Keratinocyte (primary cell): Measurements from ENCODE around the gene POU3F4. TPM values are rescaled to one million over a fixed set of nuclear protein-coding genes. Genes with fewer than 3 reads are reported as not detected.

Experiments used
- DNase-seq: peaks from one replicate; pipeline ENCODE4 v3.0.0-alpha.2; 2011; ENCODE audit warnings: low read depth, missing footprints, low spot score
- FAIRE-seq: peaks from 2 replicates; lab custom pipeline; 2011; peaks lifted over from hg19 to GRCh38; lab: Jason Lieb, UNC
- H2AFZ ChIP-seq: 2 replicates; pipeline ENCODE4 v1.6.0; 2012; ENCODE audit warnings: low read length, control low read depth, inconsistent platforms; ENCODE audit not compliant: control insufficient read depth
- H3K27ac ChIP-seq: 2 replicates; pipeline ENCODE4 v1.5.1; 2011; ENCODE audit warnings: low read length; ENCODE audit not compliant: control insufficient read depth, insufficient read depth
- H3K27me3 ChIP-seq: 3 replicates; pipeline ENCODE4 v1.6.0; 2011; ENCODE audit warnings: low read length; ENCODE audit not compliant: control insufficient read depth, insufficient read depth; ENCODE audit errors: extremely low read depth
- H3K36me3 ChIP-seq, 2 experiments: 2 replicates in 1 of 2; 3 replicates in 1 of 2; pipeline ENCODE4 v1.5.1; 2011; ENCODE audit warnings: low read length in 2 of 2, mild to moderate bottlenecking in 1 of 2; ENCODE audit not compliant: control insufficient read depth in 2 of 2, insufficient read depth in 2 of 2; ENCODE audit errors: extremely low read depth in 1 of 2
- H3K4me1 ChIP-seq: 3 replicates; pipeline ENCODE4 v1.5.1; 2011; ENCODE audit warnings: low read length; ENCODE audit not compliant: control insufficient read depth, insufficient read depth; ENCODE audit errors: extremely low read depth
- H3K4me2 ChIP-seq: 3 replicates; pipeline ENCODE4 v1.6.0; 2011; ENCODE audit warnings: low read depth, low read length; ENCODE audit not compliant: control insufficient read depth, insufficient read depth; ENCODE audit errors: extremely low read depth
- H3K4me3 ChIP-seq, 3 experiments: fragments of 200-600 bp in 1 of 3; sonication (generic) in 1 of 3; 2 replicates in 2 of 3; 3 replicates in 1 of 3; pipeline ENCODE4 v1.5.1; 2011 to 2016; ENCODE audit warnings: low read length in 3 of 3, mild to moderate bottlenecking in 3 of 3, control low read depth in 2 of 3, inconsistent platforms in 1 of 3, low read depth in 1 of 3, mixed read lengths in 1 of 3, mixed run types in 1 of 3, moderate library complexity in 1 of 3; ENCODE audit not compliant: control insufficient read depth in 2 of 3, insufficient read depth in 2 of 3; ENCODE audit errors: extremely low read depth in 1 of 3
- H3K79me2 ChIP-seq: 2 replicates; pipeline ENCODE4 v1.6.0; 2012; ENCODE audit warnings: low read length; ENCODE audit not compliant: control insufficient read depth, insufficient read depth
- H3K9ac ChIP-seq: 3 replicates; pipeline ENCODE4 v1.6.0; 2011; ENCODE audit warnings: low read length; ENCODE audit not compliant: control insufficient read depth, insufficient read depth; ENCODE audit errors: extremely low read depth
- H3K9me1 ChIP-seq: 3 replicates; pipeline ENCODE4 v1.6.0; 2011; ENCODE audit warnings: low read length; ENCODE audit not compliant: control insufficient read depth, insufficient read depth; ENCODE audit errors: extremely low read depth
- H3K9me3 ChIP-seq: 2 replicates; pipeline ENCODE4 v1.5.1; 2012; ENCODE audit warnings: low read depth, low read length; ENCODE audit not compliant: control insufficient read depth
- H4K20me1 ChIP-seq: 3 replicates; pipeline ENCODE4 v1.6.0; 2011; ENCODE audit warnings: low read length; ENCODE audit not compliant: control insufficient read depth, insufficient read depth; ENCODE audit errors: extremely low read depth
- EZH2 ChIP-seq: IDR thresholded peaks from one replicate; pipeline ENCODE4 v1.6.1; 2012; ENCODE audit warnings: inconsistent platforms, mild to moderate bottlenecking, low read length, moderate library complexity
- dilution Hi-C: fragments of 300-500 bp; cut with MboI; formaldehyde crosslinking; loops from one replicate; pipeline ENCODE4 v1.7.0; 2020; ENCODE audit warnings: low sequenced_read_pairs; ENCODE audit not compliant: extremely low pct_ligation_motif_present
- polyA plus RNA-seq, 5 experiments: library from polyadenylated mRNA; depleted of rRNA in 3 of 5; stranded (reverse) in 3 of 5; stranded (forward) in 1 of 5; unstranded in 1 of 5; fragments of >200 nt; gene quantifications; 1 replicate in 1 of 5; 2 replicates in 3 of 5; 3 replicates in 1 of 5; pipeline versions ENCODE4 v1.2.1 to v1.2.3, GENCODE V29; 2011 to 2012; ENCODE audit warnings: missing spikeins in 2 of 5, low read depth in 1 of 5, low replicate concordance in 1 of 5
- TF ChIP-seq, protein P1 (sequence below), 3 experiments: IDR thresholded peaks in 1 of 3; conservative IDR thresholded peaks in 1 of 3; optimal IDR thresholded peaks in 1 of 3; 2 replicates in 2 of 3; 3 replicates in 1 of 3; pipeline versions ENCODE3 to v1.5.1; 2011; ENCODE audit warnings: low read length in 3 of 3, mild to moderate bottlenecking in 3 of 3, moderate library complexity in 2 of 3, control low read depth in 1 of 3, inconsistent platforms in 1 of 3; ENCODE audit not compliant: insufficient read depth in 2 of 3; ENCODE audit errors: extremely low read depth in 1 of 3

POU3F4 gene
- polyA plus RNA-seq, 1 donor (not counting 4 experiments of a cell fraction or from before 2014, with no cell fraction given): not detected

DNA sequence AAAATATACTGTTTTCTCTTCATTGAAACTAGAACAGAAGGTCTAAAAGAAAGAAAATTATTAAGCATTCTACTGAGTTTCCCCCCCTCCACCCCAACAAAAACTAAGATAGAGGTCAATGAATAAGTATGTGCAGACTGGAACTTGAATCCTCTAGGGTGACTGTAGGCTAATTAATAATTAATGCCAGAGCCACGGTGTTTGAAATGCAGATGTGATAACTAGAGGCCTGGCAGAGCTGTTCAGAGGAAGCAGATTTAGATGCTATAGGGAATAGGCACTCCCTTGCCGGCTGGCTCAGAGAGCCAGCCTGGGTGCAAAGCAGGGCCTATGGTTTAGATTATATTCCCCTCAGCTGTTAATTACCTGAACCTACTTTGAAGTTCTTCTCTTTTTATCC lies 12.2 kb upstream of the POU3F4 start:
- H3K9ac ChIP-seq: no peak overlapping the region
- no peaks in the 10 kb centered on the region for H3K9me1 ChIP-seq
- H3K36me3 ChIP-seq: no peaks in the 10 kb centered on the region
- no peaks in the 10 kb centered on the region for H3K9me3 ChIP-seq
- FAIRE-seq: no peak
- H3K4me3 ChIP-seq: no peak overlapping the region
- H3K27ac ChIP-seq: no peak overlapping the region
- no peaks in the 10 kb centered on the region for H4K20me1 ChIP-seq
- no peak for TF ChIP-seq EZH2
- TF ChIP-seq, protein P1, sequence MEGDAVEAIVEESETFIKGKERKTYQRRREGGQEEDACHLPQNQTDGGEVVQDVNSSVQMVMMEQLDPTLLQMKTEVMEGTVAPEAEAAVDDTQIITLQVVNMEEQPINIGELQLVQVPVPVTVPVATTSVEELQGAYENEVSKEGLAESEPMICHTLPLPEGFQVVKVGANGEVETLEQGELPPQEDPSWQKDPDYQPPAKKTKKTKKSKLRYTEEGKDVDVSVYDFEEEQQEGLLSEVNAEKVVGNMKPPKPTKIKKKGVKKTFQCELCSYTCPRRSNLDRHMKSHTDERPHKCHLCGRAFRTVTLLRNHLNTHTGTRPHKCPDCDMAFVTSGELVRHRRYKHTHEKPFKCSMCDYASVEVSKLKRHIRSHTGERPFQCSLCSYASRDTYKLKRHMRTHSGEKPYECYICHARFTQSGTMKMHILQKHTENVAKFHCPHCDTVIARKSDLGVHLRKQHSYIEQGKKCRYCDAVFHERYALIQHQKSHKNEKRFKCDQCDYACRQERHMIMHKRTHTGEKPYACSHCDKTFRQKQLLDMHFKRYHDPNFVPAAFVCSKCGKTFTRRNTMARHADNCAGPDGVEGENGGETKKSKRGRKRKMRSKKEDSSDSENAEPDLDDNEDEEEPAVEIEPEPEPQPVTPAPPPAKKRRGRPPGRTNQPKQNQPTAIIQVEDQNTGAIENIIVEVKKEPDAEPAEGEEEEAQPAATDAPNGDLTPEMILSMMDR (optimal IDR thresholded peaks at IDR 0.05 in 1 of 3, IDR thresholded peaks at IDR 0.05 in 1 of 3, conservative IDR thresholded peaks at IDR 0.05 in 1 of 3; ENCODE audit: extremely low read depth in 1 of 3, insufficient read depth in 2 of 3, low read length in 3 of 3): no peak
- H3K27me3 ChIP-seq: no peaks in the 10 kb centered on the region
- H3K4me1 ChIP-seq: no peaks in the 10 kb centered on the region
- H2AFZ ChIP-seq: no peak overlapping the region
- DNase-seq: no peak
- H3K4me2 ChIP-seq: no peak overlapping the region
- no peaks in the 10 kb centered on the region for H3K79me2 ChIP-seq
- dilution Hi-C loops: no loop called here

DNA sequence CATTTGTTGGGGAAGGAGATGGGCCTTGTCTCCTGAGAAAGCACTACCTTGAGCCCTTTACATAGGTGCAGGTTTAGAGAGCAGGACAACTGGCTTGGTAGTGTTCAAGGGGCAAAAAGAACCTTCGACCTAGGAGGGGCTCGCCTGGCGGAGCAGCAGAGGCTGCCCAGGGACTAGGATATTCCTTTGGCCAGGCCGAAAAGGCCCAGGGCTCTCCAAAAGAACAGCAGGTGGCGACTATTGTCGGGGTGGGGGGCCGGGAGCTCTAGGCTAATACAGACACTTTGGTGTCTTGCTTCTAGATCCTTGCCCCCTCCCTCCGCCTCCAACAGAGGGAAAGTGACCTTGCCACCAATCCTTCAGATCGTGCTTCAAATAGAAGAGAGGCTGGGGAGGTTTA lies 7.1 kb upstream of the POU3F4 start:
- dilution Hi-C loops: no loop called here
- H3K79me2 ChIP-seq: no peaks in the 10 kb centered on the region
- no peaks in the 10 kb centered on the region for H3K4me1 ChIP-seq
- no peak overlapping the region for H3K4me3 ChIP-seq
- no peaks in the 10 kb centered on the region for H3K9me3 ChIP-seq
- no peaks in the 10 kb centered on the region for H4K20me1 ChIP-seq
- H2AFZ ChIP-seq: no peak overlapping the region
- FAIRE-seq: no peak
- no peak for DNase-seq
- peaks cover 17% of the 10 kb centered on the region for H3K27me3 ChIP-seq
- H3K4me2 ChIP-seq: no peak overlapping the region
- no peaks in the 10 kb centered on the region for H3K36me3 ChIP-seq
- no peak overlapping the region for H3K27ac ChIP-seq
- H3K9ac ChIP-seq: no peak overlapping the region
- TF ChIP-seq, protein P1 (optimal IDR thresholded peaks at IDR 0.05 in 1 of 3, IDR thresholded peaks at IDR 0.05 in 1 of 3, conservative IDR thresholded peaks at IDR 0.05 in 1 of 3; ENCODE audit: extremely low read depth in 1 of 3, insufficient read depth in 2 of 3, low read length in 3 of 3): no peak
- no peak for TF ChIP-seq EZH2
- no peaks in the 10 kb centered on the region for H3K9me1 ChIP-seq
